GM12878 (cell line): ENCODE measurements around the gene HOTAIR. TPM values are rescaled to one million over a fixed set of nuclear protein-coding genes. Genes with fewer than 3 reads are reported as not detected.

ENCODE experiments used
- ATAC-seq: fragments of 200-7000 bp; cut with Tn5 transposase; 3 replicates; pipeline ENCODE4 v1.9.1; 2020; ENCODE audit warnings: mild to moderate bottlenecking, moderate library complexity
- BruUV-seq: library from RNA; stranded (reverse); fragments of 400-500 nt; replicated peaks from 2 replicates; lab custom pipeline; 2021; lab: Mats Ljungman, UMichigan
- CTCF ChIA-PET: fragments of 300-600 bp; sonication (Branson Sonifier 250); formaldehyde crosslinking; extraction: SDS; loops from one replicate; lab custom pipeline; 2021; ENCODE audit warnings: inconsistent platforms; lab: Yijun Ruan, JAX
- POLR2A ChIA-PET: fragments of 350-600 bp; formaldehyde crosslinking; extraction: SDS; loops from one replicate; lab custom pipeline; 2021; ENCODE audit warnings: inconsistent platforms; lab: Charles Lee
- RAD21 ChIA-PET: fragments of 300-600 bp; sonication (Branson Sonifier 250); formaldehyde crosslinking; loops from one replicate; lab custom pipeline; 2023; ENCODE audit warnings: antibody characterized with exemption; ENCODE audit not compliant: unreplicated experiment; lab: Charles Lee
- SMC1A ChIA-PET: fragments of 300-600 bp; sonication (Branson Sonifier 250); formaldehyde crosslinking; loops from one replicate; lab custom pipeline; 2023; ENCODE audit not compliant: unreplicated experiment, uncharacterized antibody; lab: Charles Lee
- DNase-seq: peaks from one replicate; pipeline ENCODE4 v3.0.0-alpha.2; 2011; ENCODE audit warnings: low read depth, low spot score
- FAIRE-seq: peaks from 3 replicates; lab custom pipeline; 2011; peaks lifted over from hg19 to GRCh38; lab: Jason Lieb, UNC
- H2AFZ ChIP-seq: 2 replicates; pipeline ENCODE4 v1.6.0; 2011; ENCODE audit warnings: low read depth, low read length, control low read depth; ENCODE audit not compliant: control insufficient read depth
- H3K27ac ChIP-seq: 2 replicates; pipeline ENCODE4 v1.5.1; 2011; ENCODE audit warnings: control low read depth; ENCODE audit not compliant: control insufficient read depth, insufficient read depth
- H3K27me3 ChIP-seq, 2 experiments: replicated peaks in 1 of 2; 2 replicates each; pipeline versions ENCODE4 v1.6.0 to v1.6.1; 2011; ENCODE audit warnings: low read length in 1 of 2; ENCODE audit not compliant: control insufficient read depth in 2 of 2, insufficient read depth in 2 of 2
- H3K36me3 ChIP-seq, 2 experiments: 2 replicates each; pipeline ENCODE4 v1.5.1; 2011; ENCODE audit warnings: low read length in 1 of 2; ENCODE audit not compliant: control insufficient read depth in 2 of 2, insufficient read depth in 2 of 2
- H3K4me1 ChIP-seq: 2 replicates; pipeline ENCODE4 v1.6.1; 2011; ENCODE audit warnings: mild to moderate bottlenecking, low read length, moderate library complexity, mixed read lengths; ENCODE audit not compliant: control insufficient read depth, insufficient read depth
- H3K4me2 ChIP-seq: 2 replicates; pipeline ENCODE4 v1.6.0; 2011; ENCODE audit warnings: control low read depth; ENCODE audit not compliant: control insufficient read depth, insufficient read depth
- H3K4me3 ChIP-seq: fragments of 200-600 bp; sonication (generic); 2 replicates; pipeline ENCODE4 v1.5.1; 2016
- H3K79me2 ChIP-seq: 2 replicates; pipeline ENCODE4 v1.6.0; 2011; ENCODE audit warnings: low read length; ENCODE audit not compliant: control insufficient read depth, insufficient read depth
- H3K9ac ChIP-seq: 2 replicates; pipeline ENCODE4 v1.8.0; 2011; ENCODE audit warnings: low read length, control low read depth, mixed read lengths; ENCODE audit not compliant: control insufficient read depth, insufficient read depth
- H3K9me3 ChIP-seq: replicated peaks from 3 replicates; pipeline ENCODE4 v1.5.1; 2011; ENCODE audit warnings: mild to moderate bottlenecking, low read length; ENCODE audit not compliant: control insufficient read depth, insufficient read depth
- H4K20me1 ChIP-seq: 2 replicates; pipeline ENCODE4 v1.6.0; 2011; ENCODE audit not compliant: control insufficient read depth, insufficient read depth
- EED ChIP-seq: sonication (generic); IDR thresholded peaks from 2 replicates; pipeline ENCODE4 v1.6.1; 2016; ENCODE audit warnings: antibody characterized with exemption, low read depth
- GATAD2B ChIP-seq: fragments of 450-650 bp; conservative IDR thresholded peaks from 2 replicates; pipeline ENCODE4 v1.6.1; 2017; ENCODE audit warnings: low read depth, mild to moderate bottlenecking, moderate library complexity
- RAD51 ChIP-seq: fragments of 450-650 bp; IDR thresholded peaks from 2 replicates; pipeline ENCODE4 v1.6.1; 2016; ENCODE audit warnings: moderate library complexity, mild to moderate bottlenecking, inconsistent platforms
- RELA ChIP-seq: fragments of 450-650 bp; IDR thresholded peaks from 2 replicates; pipeline ENCODE4 v1.8.0; 2014; ENCODE audit warnings: borderline replicate concordance; ENCODE audit not compliant: partially characterized antibody
- SPI1 ChIP-seq: IDR thresholded peaks from 2 replicates; pipeline ENCODE4 v1.6.1; 2011; ENCODE audit warnings: low read depth, mild to moderate bottlenecking, low read length, moderate library complexity, borderline replicate concordance; ENCODE audit not compliant: insufficient read depth
- TAF1 ChIP-seq: IDR thresholded peaks from 2 replicates; pipeline ENCODE4 v1.6.1; 2011; ENCODE audit warnings: mild to moderate bottlenecking, low read depth, low read length, borderline replicate concordance
- TCF12 ChIP-seq: IDR thresholded peaks from 2 replicates; pipeline ENCODE4 v1.6.1; 2011; ENCODE audit warnings: low read depth, mild to moderate bottlenecking, low read length
- YBX1 ChIP-seq: fragments of 450-650 bp; IDR thresholded peaks from 2 replicates; pipeline ENCODE4 v1.6.1; 2016; ENCODE audit warnings: antibody characterized with exemption
- ZNF24 ChIP-seq: fragments of 450-650 bp; IDR thresholded peaks from 2 replicates; pipeline ENCODE4 v1.6.1; 2017; ENCODE audit warnings: antibody characterized with exemption, mild to moderate bottlenecking
- WGBS: methylation state at CpG from one replicate; pipeline ENCODE4 v1.1.6; 2016; ENCODE audit warnings: low lambda C conversion rate; ENCODE audit not compliant: insufficient replicate concordance, insufficient coverage; ENCODE audit errors: missing lambda C conversion rate; 5-methylcytosine and 5-hydroxymethylcytosine counted together
- in situ Hi-C: fragments of 300-500 bp; cut with MboI; formaldehyde crosslinking; loops from 9 replicates; pipeline ENCODE4 v1.14.3; 2018; ENCODE audit warnings: mixed read lengths
- intact Hi-C: fragments of 100-400 bp; cut with micrococcal nuclease; formaldehyde crosslinking; loops from one replicate; pipeline ENCODE4 v1.14.2; 2022; ENCODE audit not compliant: unreplicated experiment
- polyA plus RNA-seq, 11 experiments: library from polyadenylated mRNA; depleted of rRNA in 4 of 11; unstranded in 6 of 11; stranded (reverse) in 5 of 11; fragments of >200 nt; fragmentation: Nextera tagmentation in 4 of 11; fragmentation: Illumina TruSeq in 1 of 11; extraction: Ambion mirVana in 4 of 11; extraction: Trizol in 1 of 11; gene quantifications; 1 replicate in 1 of 11; 2 replicates in 10 of 11; pipeline versions ENCODE4 v1.2.1 to v1.2.3, GENCODE V29; 2011 to 2016; ENCODE audit warnings: inconsistent platforms in 2 of 11, missing spikeins in 2 of 11, low read depth in 1 of 11
- total RNA-seq, 4 experiments: library from RNA; depleted of rRNA in 3 of 4; stranded (reverse); fragments of >200 nt in 3 of 4; fragmentation: Illumina TruSeq in 1 of 4; extraction: Trizol in 1 of 4; gene quantifications; 2 replicates each; pipeline versions ENCODE4 v1.2.1 to v1.2.3, GENCODE V29; 2013 to 2021
- TF ChIP-seq, protein P1 (sequence below): fragments of 450-650 bp; IDR thresholded peaks from 2 replicates; pipeline ENCODE4 v1.6.1; 2018; ENCODE audit warnings: borderline replicate concordance, mild to moderate bottlenecking; ENCODE audit not compliant: partially characterized antibody
- TF ChIP-seq, protein P2 (sequence below): fragments of 450-650 bp; IDR thresholded peaks from 2 replicates; pipeline ENCODE4 v1.6.1; 2017; ENCODE audit warnings: low read depth, mild to moderate bottlenecking, moderate library complexity
- TF ChIP-seq, protein P3 (sequence below): IDR thresholded peaks from 2 replicates; pipeline ENCODE4 v1.6.1; 2012; ENCODE audit warnings: low read depth, low read length, improper control_type of control experiment
- TF ChIP-seq, protein P4 (sequence below): fragments of 450-650 bp; IDR thresholded peaks from 2 replicates; pipeline ENCODE4 v1.6.1; 2018; ENCODE audit warnings: mild to moderate bottlenecking, low read depth, moderate library complexity; ENCODE audit not compliant: partially characterized antibody

The HOTAIR gene
- total and polyA plus RNA-seq, 10 of the 15 experiments (the other 5 are each of a cell fraction or from before 2014, with no cell fraction given), result not detected

DNA sequence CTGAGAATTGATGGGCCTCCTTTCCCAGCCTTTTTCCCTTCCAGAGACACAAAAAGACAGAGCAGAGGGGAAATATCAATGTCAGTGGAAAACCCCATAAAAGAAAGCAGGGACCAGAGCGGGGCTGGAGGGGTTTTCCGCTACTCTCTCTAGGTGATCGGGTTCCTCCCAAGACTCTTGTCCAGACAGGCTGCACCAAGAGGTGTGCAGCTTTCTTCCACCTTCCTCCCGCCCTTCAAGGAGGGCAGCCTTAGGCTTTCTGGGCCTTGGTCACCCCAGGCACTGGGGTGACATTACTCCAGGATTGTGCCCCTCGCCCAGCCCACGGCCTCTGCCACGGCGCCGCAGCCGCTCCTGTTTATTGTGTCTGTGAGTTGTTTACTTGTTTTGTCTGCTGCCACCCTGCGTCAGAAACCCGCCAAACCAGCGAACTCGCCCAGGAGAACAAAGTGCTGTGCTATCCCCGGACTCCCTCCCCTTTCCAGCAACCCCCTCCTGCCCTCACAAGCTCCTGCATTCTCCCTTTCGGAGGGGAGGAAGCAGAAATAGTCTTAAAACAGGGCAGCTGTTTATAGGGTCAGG lies 46.8 kb upstream of the HOTAIR start:
- H3K79me2 ChIP-seq, result no peaks in the 10 kb centered on the region
- intact Hi-C loops, result loop anchor here (1.0 kb wide), 1 partner anchor 15 kb away; no protein-coding TSS in a partner anchor
- TF ChIP-seq, protein P1, sequence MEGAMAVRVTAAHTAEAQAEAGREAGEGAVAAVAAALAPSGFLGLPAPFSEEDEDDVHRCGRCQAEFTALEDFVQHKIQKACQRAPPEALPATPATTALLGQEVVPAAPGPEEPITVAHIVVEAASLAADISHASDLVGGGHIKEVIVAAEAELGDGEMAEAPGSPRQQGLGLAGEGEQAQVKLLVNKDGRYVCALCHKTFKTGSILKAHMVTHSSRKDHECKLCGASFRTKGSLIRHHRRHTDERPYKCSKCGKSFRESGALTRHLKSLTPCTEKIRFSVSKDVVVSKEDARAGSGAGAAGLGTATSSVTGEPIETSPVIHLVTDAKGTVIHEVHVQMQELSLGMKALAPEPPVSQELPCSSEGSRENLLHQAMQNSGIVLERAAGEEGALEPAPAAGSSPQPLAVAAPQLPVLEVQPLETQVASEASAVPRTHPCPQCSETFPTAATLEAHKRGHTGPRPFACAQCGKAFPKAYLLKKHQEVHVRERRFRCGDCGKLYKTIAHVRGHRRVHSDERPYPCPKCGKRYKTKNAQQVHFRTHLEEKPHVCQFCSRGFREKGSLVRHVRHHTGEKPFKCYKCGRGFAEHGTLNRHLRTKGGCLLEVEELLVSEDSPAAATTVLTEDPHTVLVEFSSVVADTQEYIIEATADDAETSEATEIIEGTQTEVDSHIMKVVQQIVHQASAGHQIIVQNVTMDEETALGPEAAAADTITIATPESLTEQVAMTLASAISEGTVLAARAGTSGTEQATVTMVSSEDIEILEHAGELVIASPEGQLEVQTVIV, result no peak
- 0 out of 2 replicates have a peak, but pooled peaks have one; percentile 1 for TF ChIP-seq SPI1
- TF ChIP-seq, protein P2, sequence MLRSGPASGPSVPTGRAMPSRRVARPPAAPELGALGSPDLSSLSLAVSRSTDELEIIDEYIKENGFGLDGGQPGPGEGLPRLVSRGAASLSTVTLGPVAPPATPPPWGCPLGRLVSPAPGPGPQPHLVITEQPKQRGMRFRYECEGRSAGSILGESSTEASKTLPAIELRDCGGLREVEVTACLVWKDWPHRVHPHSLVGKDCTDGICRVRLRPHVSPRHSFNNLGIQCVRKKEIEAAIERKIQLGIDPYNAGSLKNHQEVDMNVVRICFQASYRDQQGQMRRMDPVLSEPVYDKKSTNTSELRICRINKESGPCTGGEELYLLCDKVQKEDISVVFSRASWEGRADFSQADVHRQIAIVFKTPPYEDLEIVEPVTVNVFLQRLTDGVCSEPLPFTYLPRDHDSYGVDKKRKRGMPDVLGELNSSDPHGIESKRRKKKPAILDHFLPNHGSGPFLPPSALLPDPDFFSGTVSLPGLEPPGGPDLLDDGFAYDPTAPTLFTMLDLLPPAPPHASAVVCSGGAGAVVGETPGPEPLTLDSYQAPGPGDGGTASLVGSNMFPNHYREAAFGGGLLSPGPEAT, result peak; percentile 52; the same call in 1 of the 2 replicates
- TF ChIP-seq ZNF24, result no peak
- TF ChIP-seq EED, result no peak
- TF ChIP-seq GATAD2B, result no peak; the same call in 1 of the 2 replicates
- TF ChIP-seq, protein P3, sequence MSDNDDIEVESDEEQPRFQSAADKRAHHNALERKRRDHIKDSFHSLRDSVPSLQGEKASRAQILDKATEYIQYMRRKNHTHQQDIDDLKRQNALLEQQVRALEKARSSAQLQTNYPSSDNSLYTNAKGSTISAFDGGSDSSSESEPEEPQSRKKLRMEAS, result no peak
- no peak for TF ChIP-seq RAD51
- TF ChIP-seq, protein P4, sequence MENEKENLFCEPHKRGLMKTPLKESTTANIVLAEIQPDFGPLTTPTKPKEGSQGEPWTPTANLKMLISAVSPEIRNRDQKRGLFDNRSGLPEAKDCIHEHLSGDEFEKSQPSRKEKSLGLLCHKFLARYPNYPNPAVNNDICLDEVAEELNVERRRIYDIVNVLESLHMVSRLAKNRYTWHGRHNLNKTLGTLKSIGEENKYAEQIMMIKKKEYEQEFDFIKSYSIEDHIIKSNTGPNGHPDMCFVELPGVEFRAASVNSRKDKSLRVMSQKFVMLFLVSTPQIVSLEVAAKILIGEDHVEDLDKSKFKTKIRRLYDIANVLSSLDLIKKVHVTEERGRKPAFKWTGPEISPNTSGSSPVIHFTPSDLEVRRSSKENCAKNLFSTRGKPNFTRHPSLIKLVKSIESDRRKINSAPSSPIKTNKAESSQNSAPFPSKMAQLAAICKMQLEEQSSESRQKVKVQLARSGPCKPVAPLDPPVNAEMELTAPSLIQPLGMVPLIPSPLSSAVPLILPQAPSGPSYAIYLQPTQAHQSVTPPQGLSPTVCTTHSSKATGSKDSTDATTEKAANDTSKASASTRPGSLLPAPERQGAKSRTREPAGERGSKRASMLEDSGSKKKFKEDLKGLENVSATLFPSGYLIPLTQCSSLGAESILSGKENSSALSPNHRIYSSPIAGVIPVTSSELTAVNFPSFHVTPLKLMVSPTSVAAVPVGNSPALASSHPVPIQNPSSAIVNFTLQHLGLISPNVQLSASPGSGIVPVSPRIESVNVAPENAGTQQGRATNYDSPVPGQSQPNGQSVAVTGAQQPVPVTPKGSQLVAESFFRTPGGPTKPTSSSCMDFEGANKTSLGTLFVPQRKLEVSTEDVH, result no peak
- TF ChIP-seq TAF1, result no peak
- peak; percentile 23 for TF ChIP-seq RELA
- TF ChIP-seq TCF12, result no peak
- no peak for TF ChIP-seq YBX1

More for the DNA sequence above, 46.8 kb upstream of the HOTAIR start:
- no peaks in the 10 kb centered on the region for H3K36me3 ChIP-seq
- H3K4me3 ChIP-seq, result no peak overlapping the region
- WGBS, result 6% methylated on average over 16 of the region's 16 CpGs
- in situ Hi-C loops, result loop anchor here (10.0 kb wide), 2 partner anchors 173 to 343 kb away; partner anchors contain the start of gene GPR84
- ChIA-PET POLR2A (interaction anchor here (0.6 to 1.2 kb wide), 2 partner anchors 11 to 14 kb away, joined by 3 read pairs; partner anchors contain the start of gene HOXC5), SMC1A (interaction anchor here (1.0 to 2.9 kb wide), 4 partner anchors 11 to 186 kb away, joined by 3 to 9 read pairs (median 5); partner anchors contain the start of genes HOXC4 and HOXC5), CTCF (interaction anchor here (0.5 to 13.4 kb wide), 8 partner anchors 10 to 841 kb away, joined by 3 to 343 read pairs (median 4); partner anchors contain the start of genes HOXC5, HOXC8, SMUG1 and ZNF740), RAD21 (interaction anchor here (0.8 to 1.6 kb wide), 3 partner anchors 11 to 169 kb away, joined by 3 to 10 read pairs (median 3); partner anchors contain the start of gene HOXC5)
- ATAC-seq (peak; percentile 28), DNase-seq (no peak), FAIRE-seq (no peak)
- H3K9ac ChIP-seq, result peak overlapping the region; percentile 31; the same call in 1 of the 2 replicates
- H2AFZ ChIP-seq, result peak overlapping the region; percentile 75
- no TSS peak for BruUV-seq
- H3K4me2 ChIP-seq, result peak overlapping the region; percentile 71
- H3K4me1 ChIP-seq, result peaks cover 27% of the 10 kb centered on the region
- H4K20me1 ChIP-seq, result no peaks in the 10 kb centered on the region
- H3K27me3 ChIP-seq, result peaks cover 0 to 5% of the 10 kb centered on the region in 2 experiments; a peak in 2 of 4 replicates
- no peak overlapping the region for H3K27ac ChIP-seq
- no peaks in the 10 kb centered on the region for H3K9me3 ChIP-seq
